Lung (tissue), 12 donors: ENCODE data around the gene MED12L. TPM values are rescaled to one million over a fixed set of nuclear protein-coding genes. Genes with fewer than 3 reads are reported as not detected.
"Not testable (repeated sequence)": the region's sequence is repeated elsewhere in the genome, so short reads cannot be mapped to it uniquely, and the experiment has no call there.

Source experiments
- ATAC-seq: fragments of 200-7000 bp; cut with Tn5 transposase; one replicate; pipeline ENCODE4 v1.9.1; 2020; ENCODE audit warnings: moderate number of reproducible peaks; ENCODE audit not compliant: insufficient read depth, low FRiP score
- DNase-seq, 3 donors: peaks; one replicate each; pipeline ENCODE4 v3.0.0-alpha.2; 2013 to 2017
- H3K27ac ChIP-seq, 2 donors: one replicate each; pipeline ENCODE4 v1.5.1; 2013; ENCODE audit warnings: mild to moderate bottlenecking in 2 of 2, moderate library complexity in 2 of 2, control low read depth in 1 of 2, inconsistent platforms in 1 of 2, low read depth in 1 of 2, low read length in 1 of 2
- H3K27me3 ChIP-seq, 3 donors: one replicate each; pipeline ENCODE4 v1.5.1; 2013; ENCODE audit warnings: low read length in 2 of 3; ENCODE audit not compliant: control insufficient read depth in 3 of 3, insufficient read depth in 3 of 3
- H3K36me3 ChIP-seq, 4 donors: one replicate each; pipeline ENCODE4 v1.5.1; 2013; ENCODE audit warnings: low read length in 4 of 4, mild to moderate bottlenecking in 1 of 4, moderate library complexity in 1 of 4; ENCODE audit not compliant: control insufficient read depth in 4 of 4, insufficient read depth in 4 of 4
- H3K4me1 ChIP-seq, 5 donors: one replicate each; pipeline ENCODE4 v1.5.1; 2013; ENCODE audit warnings: low read length in 5 of 5, mild to moderate bottlenecking in 2 of 5, moderate library complexity in 1 of 5; ENCODE audit not compliant: control insufficient read depth in 5 of 5, insufficient read depth in 5 of 5
- H3K4me3 ChIP-seq: one replicate; pipeline ENCODE4 v1.5.1; 2013; ENCODE audit warnings: mild to moderate bottlenecking, control low read depth, moderate library complexity
- H3K9ac ChIP-seq, 2 donors: one replicate each; pipeline ENCODE4 v1.5.1; 2013; ENCODE audit warnings: low read length in 2 of 2, control low read depth in 1 of 2; ENCODE audit not compliant: insufficient read depth in 1 of 2
- H3K9me3 ChIP-seq, 4 donors: one replicate each; pipeline ENCODE4 v1.5.1; 2013; ENCODE audit warnings: low read length in 3 of 4, mild to moderate bottlenecking in 1 of 4, moderate library complexity in 1 of 4; ENCODE audit not compliant: control insufficient read depth in 4 of 4, insufficient read depth in 3 of 4
- CTCF ChIP-seq: IDR thresholded peaks from 2 replicates; pipeline ENCODE4 v1.5.1; 2012; ENCODE audit warnings: mild to moderate bottlenecking; ENCODE audit errors: control extremely low read depth, extremely low read depth
- WGBS, 2 donors: extraction: QIAGEN DNeasy Blood & Tissue Kit; methylation state at CpG; one replicate each; pipeline ENCODE4 v1.1.7; 2013; 5-methylcytosine and 5-hydroxymethylcytosine counted together
- polyA plus RNA-seq, 2 donors: library from polyadenylated mRNA; stranded (reverse); fragments of 200-250 nt; gene quantifications; one replicate each; pipeline ENCODE4 v1.2.1, GENCODE V29; 2013
- total RNA-seq, 2 donors: library from RNA; depleted of rRNA in 1 of 2; stranded (reverse); fragments of >200 nt in 1 of 2; gene quantifications; one replicate each; pipeline ENCODE4 v1.2.1, GENCODE V29; 2014 to 2021
- donor health status: control.
- donor health status: control.
- donor health status: Bipolar disorder and iron deficiency.
- donor health status: healthy.
- donor health status: DM: yes; HTN: yes; CAD: no.

MED12L gene
- total and polyA plus RNA-seq, 4 donors: 0.02 to 0.82 (median 0.30) TPM

- TF ChIP-seq CTCF: no peak
- H3K27me3 ChIP-seq: no peaks in the 10 kb centered on the region
- H3K9ac ChIP-seq: no peak overlapping the region
- WGBS, 2 donors: 78 to 82% methylated on average over 6 of the region's 6 CpGs
- H3K9me3 ChIP-seq: no peaks in the 10 kb centered on the region
- H3K36me3 ChIP-seq: no peaks in the 10 kb centered on the region
- no peak for ATAC-seq
- no peak overlapping the region for H3K27ac ChIP-seq
- H3K4me1 ChIP-seq: no peaks in the 10 kb centered on the region
- no peak for DNase-seq
- no peak overlapping the region for H3K4me3 ChIP-seq
These were observed 149.4 kb downstream of the MED12L start for GRCh38 chr3:151234825-151235224.

GRCh38 chr3:151236316-151236715 lies 150.9 kb downstream of the MED12L start:
- TF ChIP-seq CTCF: no peak
- no peak overlapping the region for H3K4me3 ChIP-seq
- DNase-seq: peak in 1 of 3 donors; percentile 44
- 70 to 79% methylated on average over 2 of the region's 2 CpGs for WGBS, 2 donors
- H3K36me3 ChIP-seq: no peaks in the 10 kb centered on the region
- H3K27me3 ChIP-seq: no peaks in the 10 kb centered on the region
- H3K4me1 ChIP-seq: no peaks in the 10 kb centered on the region
- no peak overlapping the region for H3K9ac ChIP-seq
- ATAC-seq: no peak
- H3K9me3 ChIP-seq: no peaks in the 10 kb centered on the region
- no peak overlapping the region for H3K27ac ChIP-seq

- Histone ChIP-seq H3K9me3 (no peaks in the 10 kb centered on the region), H3K9ac (no peak overlapping the region), H3K4me3 (no peak overlapping the region), H3K4me1 (no peaks in the 10 kb centered on the region), H3K27me3 (no peaks in the 10 kb centered on the region), H3K27ac (no peak overlapping the region), H3K36me3 (no peaks in the 10 kb centered on the region)
- no peak for TF ChIP-seq CTCF
- DNase-seq (no peak), ATAC-seq (no peak)
- 89 to 90% methylated on average over 7 of the region's 7 CpGs for WGBS, 2 donors
These were observed 151.3 kb downstream of the MED12L start for GRCh38 chr3:151236736-151237135.

GRCh38 chr3:151242006-151242405 lies 156.5 kb downstream of the MED12L start:
- H3K9ac ChIP-seq, ATAC-seq, H3K4me1 ChIP-seq, H3K27ac ChIP-seq, H3K4me3 ChIP-seq, H3K36me3 ChIP-seq, H3K27me3 ChIP-seq, H3K9me3 ChIP-seq, DNase-seq: not testable (repeated sequence)
- 83 to 85% methylated on average over 8 to 18 of the region's 18 CpGs for WGBS, 2 donors
